Measurements from ENCODE around the gene SPEN.
"Not testable (repeated sequence)": the region's sequence is repeated elsewhere in the genome, so short reads cannot be mapped to it uniquely, and the experiment has no call there.

The SPEN gene

GRCh38 chr1:15900662-15901279 is 53.3 kb downstream of the SPEN start:
- Mint-ChIP-seq H3K36me3 (ENCODE audit: low read depth) (peaks cover 24% of the 10 kb centered on the region), H3K27ac (peak overlapping the region; percentile 82), H3K4me1 (peaks cover 27% of the 10 kb centered on the region), H3K9me3 (no peaks in the 10 kb centered on the region), H3K27me3 (ENCODE audit: low read depth, poor library complexity) (no peaks in the 10 kb centered on the region), H3K4me3 (no peak overlapping the region)
- DNase-seq, result no peak
- no peak for TF ChIP-seq CTCF (IDR thresholded peaks at IDR 0.05)

- H3K9me3 Mint-ChIP-seq, result no peaks in the 10 kb centered on the region
- peaks cover 25% of the 10 kb centered on the region for H3K4me1 Mint-ChIP-seq
- no peak for TF ChIP-seq CTCF (IDR thresholded peaks at IDR 0.05)
- peaks cover 3% of the 10 kb centered on the region for H3K27me3 Mint-ChIP-seq (ENCODE audit: low read depth, poor library complexity)
- no peak overlapping the region for H3K27ac Mint-ChIP-seq
- peaks cover 27% of the 10 kb centered on the region for H3K36me3 Mint-ChIP-seq (ENCODE audit: low read depth)
- H3K4me3 Mint-ChIP-seq, result no peak overlapping the region
- no peak for DNase-seq
These were observed 55.4 kb downstream of the SPEN start for GRCh38 chr1:15902882-15903281.

GRCh38 chr1:15908597-15908996 is 61.1 kb downstream of the SPEN start:
- no peak for TF ChIP-seq CTCF (IDR thresholded peaks at IDR 0.05)
- Mint-ChIP-seq H3K27ac (no peak overlapping the region), H3K27me3 (ENCODE audit: low read depth, poor library complexity) (peaks cover 3% of the 10 kb centered on the region), H3K9me3 (no peaks in the 10 kb centered on the region), H3K36me3 (ENCODE audit: low read depth) (peaks cover 56% of the 10 kb centered on the region), H3K4me3 (no peak overlapping the region), H3K4me1 (no peaks in the 10 kb centered on the region)
- no peak for DNase-seq

- Mint-ChIP-seq H3K36me3 (ENCODE audit: low read depth) (peaks cover 71% of the 10 kb centered on the region), H3K4me3 (no peak overlapping the region), H3K4me1 (no peaks in the 10 kb centered on the region), H3K27ac (no peak overlapping the region), H3K9me3 (no peaks in the 10 kb centered on the region), H3K27me3 (ENCODE audit: low read depth, poor library complexity) (peaks cover 3% of the 10 kb centered on the region)
- no peak for TF ChIP-seq CTCF (IDR thresholded peaks at IDR 0.05)
- DNase-seq, result no peak
These were observed 63.6 kb downstream of the SPEN start for GRCh38 chr1:15911141-15911540.

- Mint-ChIP-seq H3K4me3 (no peak overlapping the region), H3K27ac (no peak overlapping the region), H3K9me3 (no peaks in the 10 kb centered on the region), H3K4me1 (no peaks in the 10 kb centered on the region), H3K27me3 (ENCODE audit: low read depth, poor library complexity) (no peaks in the 10 kb centered on the region), H3K36me3 (ENCODE audit: low read depth) (peaks cover 75% of the 10 kb centered on the region)
- DNase-seq, result no peak
- no peak for TF ChIP-seq CTCF (IDR thresholded peaks at IDR 0.05)
These were observed 64.4 kb downstream of the SPEN start for GRCh38 chr1:15911927-15912326.

- DNase-seq; H3K4me3 Mint-ChIP-seq; H3K27me3 Mint-ChIP-seq (ENCODE audit: low read depth, poor library complexity); H3K27ac Mint-ChIP-seq; H3K9me3 Mint-ChIP-seq; H3K4me1 Mint-ChIP-seq: not testable (repeated sequence)
- peaks cover 68% of the 10 kb centered on the region for H3K36me3 Mint-ChIP-seq (ENCODE audit: low read depth)
These were observed 66.1 kb downstream of the SPEN start for GRCh38 chr1:15913607-15914006.

Measured in nephron progenitor cell (in vitro differentiated cells).